ENCODE results near the gene TMA7B.

GRCh38 chr22:39925909-39926679, 34.1 kb upstream of the TMA7B start:
- no peak for TF ChIP-seq POLR2AphosphoS5 (IDR thresholded peaks at IDR 0.05)
- TF ChIP-seq, protein P1, sequence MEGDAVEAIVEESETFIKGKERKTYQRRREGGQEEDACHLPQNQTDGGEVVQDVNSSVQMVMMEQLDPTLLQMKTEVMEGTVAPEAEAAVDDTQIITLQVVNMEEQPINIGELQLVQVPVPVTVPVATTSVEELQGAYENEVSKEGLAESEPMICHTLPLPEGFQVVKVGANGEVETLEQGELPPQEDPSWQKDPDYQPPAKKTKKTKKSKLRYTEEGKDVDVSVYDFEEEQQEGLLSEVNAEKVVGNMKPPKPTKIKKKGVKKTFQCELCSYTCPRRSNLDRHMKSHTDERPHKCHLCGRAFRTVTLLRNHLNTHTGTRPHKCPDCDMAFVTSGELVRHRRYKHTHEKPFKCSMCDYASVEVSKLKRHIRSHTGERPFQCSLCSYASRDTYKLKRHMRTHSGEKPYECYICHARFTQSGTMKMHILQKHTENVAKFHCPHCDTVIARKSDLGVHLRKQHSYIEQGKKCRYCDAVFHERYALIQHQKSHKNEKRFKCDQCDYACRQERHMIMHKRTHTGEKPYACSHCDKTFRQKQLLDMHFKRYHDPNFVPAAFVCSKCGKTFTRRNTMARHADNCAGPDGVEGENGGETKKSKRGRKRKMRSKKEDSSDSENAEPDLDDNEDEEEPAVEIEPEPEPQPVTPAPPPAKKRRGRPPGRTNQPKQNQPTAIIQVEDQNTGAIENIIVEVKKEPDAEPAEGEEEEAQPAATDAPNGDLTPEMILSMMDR (IDR thresholded peaks at IDR 0.05) = no peak
